Stimulated activated naive B cell treated with anti-CD40 and anti-IgM and Interleukin-4, amounts not matched to agents 10 μg/mL and 1 μg/mL and 100 μg/mL, for 72 hours (primary cell): ENCODE measurements around the gene PNPLA5.

Source experiments
- ATAC-seq, 2 donors: fragments of 150-1000 bp; cut with Tn5 transposase; replicated peaks; 2 replicates each; pipeline ENCODE4 v1.10.0; 2021; ENCODE audit warnings: moderate library complexity in 1 of 2
- DNase-seq: peaks from one replicate; pipeline ENCODE4 v3.0.0; 2021
- H3K27ac Mint-ChIP-seq: one replicate; pipeline ENCODE4 v1.8.0; 2022; ENCODE audit warnings: mild to moderate bottlenecking, mixed read lengths
- H3K27me3 Mint-ChIP-seq, 2 donors: one replicate each; pipeline ENCODE4 v1.8.0; 2022; ENCODE audit warnings: mixed read lengths in 2 of 2
- H3K36me3 Mint-ChIP-seq, 2 donors: one replicate each; pipeline ENCODE4 v1.8.0; 2022; ENCODE audit warnings: mixed read lengths in 2 of 2, mild to moderate bottlenecking in 1 of 2
- H3K4me1 Mint-ChIP-seq, 2 donors: one replicate each; pipeline ENCODE4 v1.8.0; 2022; ENCODE audit warnings: mixed read lengths in 2 of 2, mild to moderate bottlenecking in 1 of 2
- H3K4me3 Mint-ChIP-seq, 2 donors: one replicate each; pipeline ENCODE4 v1.8.0; 2022; ENCODE audit warnings: mild to moderate bottlenecking in 2 of 2, mixed read lengths in 2 of 2, moderate library complexity in 1 of 2
- H3K9me3 Mint-ChIP-seq, 2 donors: one replicate each; pipeline ENCODE4 v1.8.0; 2022; ENCODE audit warnings: mixed read lengths in 2 of 2, mild to moderate bottlenecking in 1 of 2

The PNPLA5 gene, protein sequence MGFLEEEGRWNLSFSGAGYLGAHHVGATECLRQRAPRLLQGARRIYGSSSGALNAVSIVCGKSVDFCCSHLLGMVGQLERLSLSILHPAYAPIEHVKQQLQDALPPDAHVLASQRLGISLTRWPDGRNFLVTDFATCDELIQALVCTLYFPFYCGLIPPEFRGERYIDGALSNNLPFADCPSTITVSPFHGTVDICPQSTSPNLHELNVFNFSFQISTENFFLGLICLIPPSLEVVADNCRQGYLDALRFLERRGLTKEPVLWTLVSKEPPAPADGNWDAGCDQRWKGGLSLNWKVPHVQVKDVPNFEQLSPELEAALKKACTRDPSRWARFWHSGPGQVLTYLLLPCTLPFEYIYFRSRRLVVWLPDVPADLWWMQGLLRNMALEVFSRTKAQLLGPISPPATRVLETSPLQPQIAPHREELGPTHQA

DNA sequence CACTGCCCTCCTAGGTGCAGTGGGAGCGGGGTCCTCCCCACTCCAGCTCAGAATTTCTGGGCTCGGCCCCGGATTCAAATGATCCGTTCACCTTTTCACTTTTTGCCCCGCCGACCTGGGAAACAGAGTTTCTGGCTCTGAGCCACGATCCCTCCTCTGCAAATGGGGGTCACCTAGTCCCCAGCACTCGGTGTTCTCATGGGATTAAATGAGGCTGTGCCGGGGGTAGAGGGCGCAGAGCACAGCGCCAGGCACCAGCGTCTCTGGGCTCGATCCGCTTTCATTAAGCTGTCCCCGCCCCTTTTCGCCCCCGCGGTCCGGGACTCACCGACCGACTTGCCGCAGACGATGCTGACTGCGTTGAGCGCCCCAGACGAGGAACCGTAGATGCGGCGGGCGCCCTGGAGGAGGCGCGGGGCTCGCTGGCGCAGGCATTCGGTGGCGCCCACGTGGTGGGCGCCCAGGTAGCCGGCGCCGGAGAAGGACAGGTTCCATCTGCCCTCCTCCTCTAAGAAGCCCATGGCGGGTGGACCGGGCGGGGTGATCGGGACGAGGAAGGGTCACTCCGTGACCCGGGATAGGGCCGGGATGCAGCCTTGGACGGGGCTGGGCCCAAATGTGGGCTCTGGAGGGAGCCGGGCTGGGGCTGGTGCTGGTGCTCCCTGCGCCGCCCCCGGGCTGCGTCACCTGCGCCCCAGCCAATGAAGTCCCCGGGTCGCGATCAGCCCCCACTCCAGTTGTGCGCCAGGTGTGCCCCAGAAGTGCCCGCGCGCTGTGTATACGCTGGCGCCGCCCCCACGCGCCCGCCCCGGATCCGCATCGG, at the start of gene PNPLA5:
TSS of gene PNPLA5 (minus strand) at position 654 of the 823 bp plus-strand sequence. CDS start at position 521, 133 bp downstream.
- no peak within 1 kb of the TSS for H3K27ac Mint-ChIP-seq
- H3K9me3 Mint-ChIP-seq: no peaks in the 10 kb centered on the region
- no peaks in the 10 kb centered on the region for H3K36me3 Mint-ChIP-seq
- H3K4me3 Mint-ChIP-seq: peak within 1 kb of the TSS in 1 of 2 donors; percentile 60
- H3K4me1 Mint-ChIP-seq: peaks cover 3 to 8% of the 10 kb centered on the region in 2 donors
- ATAC-seq (peak; percentile 58 to 61), DNase-seq (no peak)
- peaks cover 49 to 77% of the 10 kb centered on the region in 2 donors for H3K27me3 Mint-ChIP-seq

- Mint-ChIP-seq H3K4me1 (peaks cover 4 to 11% of the 10 kb centered on the region in 2 donors), H3K27me3 (peaks cover 42 to 66% of the 10 kb centered on the region in 2 donors), H3K36me3 (no peaks in the 10 kb centered on the region), H3K4me3 (no peak overlapping the region), H3K27ac (no peak overlapping the region), H3K9me3 (peaks cover 4 to 9% of the 10 kb centered on the region in 2 donors)
- ATAC-seq (no peak), DNase-seq (no peak)
Observed at GRCh38 chr22:43941449-43941848, 49.6 kb upstream of the PNPLA5 start.

DNA sequence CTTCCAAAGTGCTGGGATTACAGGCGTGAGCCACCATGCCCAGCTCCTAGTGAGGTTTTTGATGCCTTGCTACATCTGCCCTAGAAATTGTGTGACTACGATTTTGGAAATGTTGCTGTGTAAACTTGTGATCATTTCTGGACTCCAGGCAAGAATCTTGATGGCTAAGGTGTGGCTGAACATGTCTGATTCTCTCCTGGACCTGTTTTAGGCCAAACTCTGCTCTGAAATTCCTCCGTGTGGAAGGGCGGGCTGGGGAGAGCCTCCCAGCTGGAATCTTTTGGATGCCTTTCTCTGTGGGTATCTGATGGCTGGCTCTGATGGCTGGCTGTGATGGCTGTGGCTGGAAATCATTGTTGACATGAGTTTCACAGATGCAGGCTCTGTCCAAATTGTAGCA, 40.0 kb upstream of the PNPLA5 start:
- Mint-ChIP-seq H3K4me3 (no peak overlapping the region), H3K27ac (no peak overlapping the region), H3K27me3 (peaks cover 25 to 45% of the 10 kb centered on the region in 2 donors), H3K4me1 (no peaks in the 10 kb centered on the region), H3K9me3 (no peaks in the 10 kb centered on the region), H3K36me3 (no peaks in the 10 kb centered on the region)
- ATAC-seq (no peak), DNase-seq (no peak)

DNA sequence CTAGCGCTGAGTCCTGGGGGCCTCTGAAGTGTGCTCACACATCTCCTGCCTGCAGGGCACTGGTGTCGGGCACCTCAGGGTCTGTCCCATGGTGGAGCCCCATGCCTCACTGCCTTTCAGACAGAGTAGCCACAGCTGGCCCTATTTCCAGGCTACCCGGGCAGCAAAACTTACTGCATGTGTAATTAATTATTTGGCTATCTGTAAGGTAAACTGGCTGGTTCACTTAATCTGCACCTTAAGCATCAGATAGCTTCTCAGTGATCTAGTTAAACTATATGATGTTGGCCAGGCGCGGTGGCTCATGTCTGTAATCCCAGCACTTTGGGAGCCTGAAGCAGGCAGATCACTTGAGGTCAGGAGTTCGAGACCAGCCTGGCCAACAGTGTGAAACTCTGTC, 37.1 kb upstream of the PNPLA5 start:
- Mint-ChIP-seq H3K4me3 (no peak overlapping the region), H3K9me3 (no peaks in the 10 kb centered on the region), H3K27ac (no peak overlapping the region), H3K27me3 (peaks cover 25 to 47% of the 10 kb centered on the region in 2 donors), H3K36me3 (peaks cover 0 to under 1% of the 10 kb centered on the region in 2 donors), H3K4me1 (peaks cover under 1 to 7% of the 10 kb centered on the region in 2 donors)
- ATAC-seq (no peak), DNase-seq (no peak)

- peaks cover 23 to 45% of the 10 kb centered on the region in 2 donors for H3K27me3 Mint-ChIP-seq
- DNase-seq: no peak
- H3K36me3 Mint-ChIP-seq: peaks cover 0 to 2% of the 10 kb centered on the region in 2 donors
- H3K4me3 Mint-ChIP-seq: no peak overlapping the region
- H3K27ac Mint-ChIP-seq: no peak overlapping the region
- no peak for ATAC-seq
- H3K9me3 Mint-ChIP-seq: no peaks in the 10 kb centered on the region
- peaks cover 2 to 10% of the 10 kb centered on the region in 2 donors for H3K4me1 Mint-ChIP-seq
Observed at GRCh38 chr22:43928468-43928867, 36.7 kb upstream of the PNPLA5 start.

DNA sequence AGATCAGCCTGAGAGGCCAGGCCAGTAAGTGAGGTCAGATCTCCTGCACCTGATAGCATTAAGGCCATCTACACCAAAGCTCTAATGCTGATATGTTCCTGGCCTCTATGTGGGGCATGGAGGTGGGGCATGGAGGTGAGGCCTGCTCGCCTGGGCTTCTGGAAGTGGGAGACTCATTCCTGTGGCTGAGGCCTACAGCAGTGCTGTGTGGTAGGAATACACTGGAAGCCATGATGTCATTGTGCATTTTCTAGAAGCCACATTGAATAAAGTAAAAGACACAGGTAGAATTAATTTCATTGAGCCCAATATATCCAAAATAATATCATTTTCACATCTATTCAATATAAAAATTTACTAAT, 34.5 kb upstream of the PNPLA5 start:
- H3K27me3 Mint-ChIP-seq: peaks cover 37 to 53% of the 10 kb centered on the region in 2 donors
- H3K36me3 Mint-ChIP-seq: peaks cover 0 to 2% of the 10 kb centered on the region in 2 donors
- no peak for ATAC-seq
- no peak overlapping the region for H3K4me3 Mint-ChIP-seq
- DNase-seq: no peak
- H3K4me1 Mint-ChIP-seq: peaks cover 6 to 18% of the 10 kb centered on the region in 2 donors
- no peaks in the 10 kb centered on the region for H3K9me3 Mint-ChIP-seq
- no peak overlapping the region for H3K27ac Mint-ChIP-seq

DNA sequence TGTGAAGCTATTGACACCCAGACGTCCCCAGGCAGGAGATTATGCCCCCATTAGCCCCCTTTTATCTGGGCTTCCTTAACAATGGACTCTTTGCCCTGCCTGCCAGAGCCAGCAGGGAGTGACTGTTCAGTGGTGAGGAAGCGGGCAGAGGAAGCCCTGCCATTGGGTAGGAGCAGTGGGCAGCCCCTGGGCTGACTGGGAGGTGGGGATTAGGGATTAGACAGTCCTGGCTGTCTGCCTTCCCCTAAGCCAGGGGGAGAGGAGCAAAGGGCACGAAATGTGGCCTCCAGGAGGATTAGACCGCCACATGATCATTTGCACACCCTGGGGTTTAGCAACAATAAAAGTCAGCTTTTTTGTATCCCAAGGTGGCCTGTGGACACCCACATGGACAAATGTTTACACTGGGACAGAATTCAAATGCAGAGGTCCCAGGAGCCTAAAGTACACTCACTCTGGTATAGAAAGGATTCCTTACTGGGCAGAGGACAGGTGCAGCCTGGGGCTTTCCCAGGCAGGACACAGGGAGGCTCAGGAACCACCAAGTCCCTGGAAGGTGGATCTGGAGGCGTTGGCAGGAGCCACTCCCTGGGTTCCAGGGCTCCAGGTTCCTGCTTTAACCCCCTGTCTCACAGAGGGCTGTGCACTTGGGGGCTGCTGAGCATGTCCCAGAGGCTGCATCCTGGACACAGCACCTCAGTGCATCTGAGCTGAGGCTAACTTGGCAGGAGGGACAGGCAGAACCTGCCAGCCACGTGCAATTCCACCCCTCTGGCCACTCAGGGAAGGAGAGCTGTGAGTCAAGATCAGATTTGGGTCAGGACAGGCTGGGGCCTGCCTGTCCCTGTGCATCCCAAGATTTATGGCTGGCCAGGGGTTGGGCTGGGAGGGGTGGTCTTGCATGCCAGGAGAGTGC, 33.9 kb upstream of the PNPLA5 start:
- DNase-seq (no peak), ATAC-seq (no peak)
- Mint-ChIP-seq H3K9me3 (no peaks in the 10 kb centered on the region), H3K4me3 (peak overlapping the region in 1 of 2 donors; percentile 65), H3K27me3 (peaks cover 42 to 58% of the 10 kb centered on the region in 2 donors), H3K27ac (no peak overlapping the region), H3K4me1 (peaks cover 6 to 18% of the 10 kb centered on the region in 2 donors), H3K36me3 (peaks cover 0 to 2% of the 10 kb centered on the region in 2 donors)

DNA sequence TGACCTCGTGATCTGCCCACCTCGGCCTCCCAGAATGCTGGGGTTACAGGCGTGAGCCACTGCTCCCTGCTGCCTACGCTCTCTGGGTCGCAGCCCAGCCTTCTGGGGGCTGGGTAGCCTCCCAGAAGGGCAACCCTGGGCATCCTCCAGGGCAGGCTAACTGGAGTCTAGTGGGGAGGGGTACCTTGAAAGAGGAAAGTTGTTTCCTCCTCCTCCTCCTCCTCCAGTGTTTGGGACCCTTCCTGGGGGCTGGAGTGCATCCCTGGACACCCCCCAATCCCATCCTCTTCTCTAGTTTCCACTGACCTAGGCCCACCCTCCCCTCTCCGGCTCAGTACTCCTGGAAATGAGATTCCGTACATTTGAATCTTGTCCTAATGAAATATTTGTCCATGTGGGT, 33.1 kb upstream of the PNPLA5 start:
- Mint-ChIP-seq H3K9me3 (no peaks in the 10 kb centered on the region), H3K27ac (peak overlapping the region; percentile 42), H3K4me1 (peaks cover 6 to 18% of the 10 kb centered on the region in 2 donors), H3K4me3 (peak overlapping the region; percentile 65 to 77), H3K27me3 (peaks cover 44 to 61% of the 10 kb centered on the region in 2 donors), H3K36me3 (peaks cover 0 to 2% of the 10 kb centered on the region in 2 donors)
- DNase-seq (no peak), ATAC-seq (no peak)

- DNase-seq: peak; percentile 48
- Mint-ChIP-seq H3K27ac (peak within 1 kb of the TSS; percentile 88), H3K27me3 (peaks cover 51 to 69% of the 10 kb centered on the region in 2 donors)
Observed at GRCh38 chr22:43923631-43924464, 32.0 kb upstream of the PNPLA5 start, which contains the start of gene PNPLA3. PNPLA3 (plus strand) TSS chr22:43923805; CDS start chr22:43923912, 107 bp downstream.

DNA sequence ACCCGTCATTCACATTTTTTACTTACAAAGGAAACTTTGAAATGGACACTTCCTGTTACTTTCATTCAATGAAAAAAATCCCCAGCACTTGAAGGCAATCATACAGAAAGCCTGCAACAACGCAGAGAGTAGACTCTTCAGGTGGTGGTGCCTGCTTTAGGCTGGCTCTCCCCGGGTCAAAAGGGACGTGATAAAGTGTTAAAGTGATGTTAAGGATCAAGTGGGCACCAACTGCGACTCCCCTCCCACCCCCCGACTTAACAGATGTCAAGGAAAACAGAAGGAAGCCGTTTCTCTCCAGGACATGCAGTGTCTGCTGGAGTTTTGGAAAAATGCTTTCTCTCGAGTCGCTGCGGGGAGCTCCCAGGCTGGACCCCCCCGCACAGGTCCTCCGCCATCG, 31.4 kb upstream of the PNPLA5 start:
- ATAC-seq (peak; percentile 74 to 78), DNase-seq (peak; percentile 9)
- Mint-ChIP-seq H3K9me3 (no peaks in the 10 kb centered on the region), H3K36me3 (peaks cover 0 to 2% of the 10 kb centered on the region in 2 donors), H3K4me1 (peaks cover 6 to 18% of the 10 kb centered on the region in 2 donors), H3K27me3 (peaks cover 53 to 72% of the 10 kb centered on the region in 2 donors), H3K4me3 (peak overlapping the region; percentile 78 to 80), H3K27ac (peak overlapping the region; percentile 80)

More at GRCh38 chr22:43923631-43924464, 32.0 kb upstream of the PNPLA5 start, which contains the start of gene PNPLA3:
- Mint-ChIP-seq H3K4me1 (peaks cover 6 to 18% of the 10 kb centered on the region in 2 donors), H3K9me3 (no peaks in the 10 kb centered on the region), H3K4me3 (peak within 1 kb of the TSS; percentile 78 to 84), H3K36me3 (peaks cover 0 to 2% of the 10 kb centered on the region in 2 donors)
- peak; percentile 87 to 88 for ATAC-seq

GRCh38 chr22:43922123-43922522, 30.3 kb upstream of the PNPLA5 start:
- no peak overlapping the region for H3K4me3 Mint-ChIP-seq
- no peak overlapping the region for H3K27ac Mint-ChIP-seq
- ATAC-seq (no peak), DNase-seq (no peak)
- peaks cover 0 to 2% of the 10 kb centered on the region in 2 donors for H3K36me3 Mint-ChIP-seq
- peaks cover 6 to 18% of the 10 kb centered on the region in 2 donors for H3K4me1 Mint-ChIP-seq
- H3K9me3 Mint-ChIP-seq: no peaks in the 10 kb centered on the region
- peaks cover 62 to 76% of the 10 kb centered on the region in 2 donors for H3K27me3 Mint-ChIP-seq

DNA sequence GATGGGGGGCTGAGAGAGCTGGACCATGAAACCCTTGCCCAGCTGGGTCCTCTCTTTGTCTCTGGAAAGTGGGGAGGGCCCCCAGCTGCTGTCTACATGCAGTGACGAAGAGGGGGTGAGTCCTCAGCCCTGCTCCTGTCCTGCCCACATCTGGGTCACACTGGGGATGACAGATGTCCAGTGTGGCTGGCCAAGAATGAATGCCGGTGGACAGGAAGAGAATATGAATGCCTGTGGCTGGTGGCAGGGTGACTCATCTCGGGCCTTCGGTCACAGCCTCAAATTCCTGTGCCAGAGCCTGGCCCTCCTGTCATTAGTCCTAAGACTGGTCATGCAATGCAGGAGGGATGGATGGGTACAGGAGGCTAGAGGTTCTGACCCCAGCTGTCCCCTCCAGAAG, 29.6 kb upstream of the PNPLA5 start:
- peaks cover 66 to 81% of the 10 kb centered on the region in 2 donors for H3K27me3 Mint-ChIP-seq
- peaks cover 6 to 18% of the 10 kb centered on the region in 2 donors for H3K4me1 Mint-ChIP-seq
- peaks cover 0 to 2% of the 10 kb centered on the region in 2 donors for H3K36me3 Mint-ChIP-seq
- ATAC-seq: no peak
- no peak overlapping the region for H3K4me3 Mint-ChIP-seq
- no peak for DNase-seq
- H3K27ac Mint-ChIP-seq: no peak overlapping the region
- H3K9me3 Mint-ChIP-seq: no peaks in the 10 kb centered on the region
